ENCODE data around the gene EIF4H.

- TF ChIP-seq CTCF (IDR thresholded peaks at IDR 0.05; ENCODE audit: insufficient read depth, low read depth, low read length) (no peak), EZH2 (IDR thresholded peaks at IDR 0.05; ENCODE audit: insufficient read depth, low read length) (no peak)
These were observed 38.5 kb downstream of the EIF4H start for GRCh38 chr7:74212661-74213060.
